ENCODE measurements around the gene PRDM15.

Gene PRDM15, protein sequence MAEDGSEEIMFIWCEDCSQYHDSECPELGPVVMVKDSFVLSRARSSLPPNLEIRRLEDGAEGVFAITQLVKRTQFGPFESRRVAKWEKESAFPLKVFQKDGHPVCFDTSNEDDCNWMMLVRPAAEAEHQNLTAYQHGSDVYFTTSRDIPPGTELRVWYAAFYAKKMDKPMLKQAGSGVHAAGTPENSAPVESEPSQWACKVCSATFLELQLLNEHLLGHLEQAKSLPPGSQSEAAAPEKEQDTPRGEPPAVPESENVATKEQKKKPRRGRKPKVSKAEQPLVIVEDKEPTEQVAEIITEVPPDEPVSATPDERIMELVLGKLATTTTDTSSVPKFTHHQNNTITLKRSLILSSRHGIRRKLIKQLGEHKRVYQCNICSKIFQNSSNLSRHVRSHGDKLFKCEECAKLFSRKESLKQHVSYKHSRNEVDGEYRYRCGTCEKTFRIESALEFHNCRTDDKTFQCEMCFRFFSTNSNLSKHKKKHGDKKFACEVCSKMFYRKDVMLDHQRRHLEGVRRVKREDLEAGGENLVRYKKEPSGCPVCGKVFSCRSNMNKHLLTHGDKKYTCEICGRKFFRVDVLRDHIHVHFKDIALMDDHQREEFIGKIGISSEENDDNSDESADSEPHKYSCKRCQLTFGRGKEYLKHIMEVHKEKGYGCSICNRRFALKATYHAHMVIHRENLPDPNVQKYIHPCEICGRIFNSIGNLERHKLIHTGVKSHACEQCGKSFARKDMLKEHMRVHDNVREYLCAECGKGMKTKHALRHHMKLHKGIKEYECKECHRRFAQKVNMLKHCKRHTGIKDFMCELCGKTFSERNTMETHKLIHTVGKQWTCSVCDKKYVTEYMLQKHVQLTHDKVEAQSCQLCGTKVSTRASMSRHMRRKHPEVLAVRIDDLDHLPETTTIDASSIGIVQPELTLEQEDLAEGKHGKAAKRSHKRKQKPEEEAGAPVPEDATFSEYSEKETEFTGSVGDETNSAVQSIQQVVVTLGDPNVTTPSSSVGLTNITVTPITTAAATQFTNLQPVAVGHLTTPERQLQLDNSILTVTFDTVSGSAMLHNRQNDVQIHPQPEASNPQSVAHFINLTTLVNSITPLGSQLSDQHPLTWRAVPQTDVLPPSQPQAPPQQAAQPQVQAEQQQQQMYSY

DNA sequence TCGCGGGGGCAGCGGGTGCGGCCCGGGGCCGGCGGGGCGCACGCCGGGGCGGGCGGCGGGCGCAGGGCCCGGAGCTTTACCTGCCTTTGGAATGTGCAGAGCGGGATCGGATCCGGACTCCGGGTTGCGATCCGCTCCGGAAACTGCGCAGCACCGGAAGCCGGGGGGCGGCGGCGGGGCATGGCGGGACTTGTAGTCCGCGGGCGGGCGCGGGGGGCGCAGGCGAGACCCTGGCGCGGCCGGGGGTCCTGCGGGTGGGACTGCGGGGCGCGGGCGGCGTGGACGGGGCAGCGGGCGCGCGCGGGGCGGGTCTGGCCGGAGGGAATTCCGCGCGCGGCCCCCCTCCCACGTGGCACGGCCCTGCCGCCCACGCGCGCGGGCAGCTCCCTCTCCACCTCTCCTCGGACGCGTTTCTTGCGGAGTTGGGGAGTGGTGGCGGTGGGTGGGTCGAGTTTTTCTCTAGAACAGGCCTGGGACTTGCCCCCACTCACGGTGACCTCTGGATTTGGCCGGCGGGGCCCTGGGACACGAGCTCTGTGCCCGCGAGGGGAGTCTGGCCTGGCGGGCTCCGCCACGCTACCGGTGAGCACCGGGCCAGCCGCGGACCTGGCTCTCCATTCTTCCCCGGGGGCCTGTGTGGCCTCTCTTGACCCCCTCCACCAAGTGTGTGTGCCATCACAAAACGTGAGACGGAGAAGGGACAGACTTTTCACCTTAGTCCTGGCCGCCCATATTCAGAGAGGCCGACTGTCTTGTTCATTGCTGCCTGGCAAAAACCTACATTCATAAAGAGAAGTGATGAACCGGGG lies at the start of gene PRDM15:
PRDM15 (minus strand) TSS at position 155 of the 809 bp plus-strand sequence. CDS start 18,981 bp downstream, outside the sequence.
- peak; percentile 45 for DNase-seq (ENCODE audit: low spot score)

DNA sequence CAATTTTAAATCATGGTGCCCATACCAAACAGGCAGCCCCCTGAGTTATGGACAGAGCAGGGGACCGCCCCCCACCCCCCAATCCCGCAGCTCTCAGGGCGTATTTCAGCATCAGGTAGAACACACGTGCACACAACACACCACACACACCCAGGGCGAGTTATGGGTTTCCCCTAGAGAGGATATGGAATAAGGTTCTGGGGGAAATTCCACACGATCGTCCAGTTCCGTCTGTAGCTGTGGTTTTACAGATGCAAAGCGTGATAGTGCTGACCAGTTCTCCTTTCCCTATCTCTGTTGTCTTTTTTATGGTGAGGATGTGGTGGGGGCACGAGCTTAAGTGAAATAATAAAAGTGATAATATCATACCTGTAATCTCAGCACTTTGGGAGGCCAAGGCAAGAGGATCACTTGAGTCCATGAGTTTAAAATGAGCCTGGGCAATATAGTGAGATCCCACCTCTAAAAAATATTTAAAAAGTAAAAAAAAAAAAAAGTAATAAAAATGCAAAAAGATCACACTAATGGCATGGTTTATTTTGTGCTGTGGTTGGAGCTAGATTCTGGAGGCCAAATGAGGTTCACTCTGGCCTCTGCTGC lies 49.6 kb upstream of the PRDM15 start:
- peak; percentile 62 for DNase-seq (ENCODE audit: low spot score)

DNA sequence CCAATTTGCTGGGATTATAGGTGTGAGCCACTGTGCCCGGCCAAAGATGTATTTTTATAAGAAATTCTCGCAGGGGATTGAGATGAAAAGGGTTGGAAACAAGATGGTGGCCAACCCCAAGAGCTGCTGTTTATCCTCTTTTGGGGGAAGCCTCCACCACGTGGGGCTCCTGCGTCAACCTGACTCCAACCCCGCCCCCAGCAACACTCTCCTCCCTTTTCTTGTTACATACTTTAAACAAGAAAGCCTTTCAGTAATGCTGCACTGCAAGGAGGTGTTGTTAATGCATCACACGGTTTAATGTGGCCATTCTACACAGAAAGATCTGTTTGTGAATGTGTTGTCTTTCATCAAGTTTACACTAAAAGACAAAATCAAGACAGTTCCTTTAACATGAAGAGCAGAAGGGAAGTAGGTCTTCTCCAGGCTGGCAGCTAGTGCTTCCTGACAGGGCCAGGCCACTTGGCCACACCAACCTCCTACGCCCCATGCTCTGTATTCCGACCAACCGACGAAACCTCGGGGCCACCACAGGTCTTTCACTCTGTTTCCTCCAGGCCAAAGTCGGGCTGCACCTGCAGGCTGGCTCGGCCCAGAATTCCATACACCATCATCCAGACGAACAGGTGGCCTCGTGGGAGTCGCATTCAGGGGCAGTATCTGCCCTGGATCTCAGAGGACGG lies 48.7 kb upstream of the PRDM15 start:
- DNase-seq (ENCODE audit: low spot score) = peak; percentile 49

DNA sequence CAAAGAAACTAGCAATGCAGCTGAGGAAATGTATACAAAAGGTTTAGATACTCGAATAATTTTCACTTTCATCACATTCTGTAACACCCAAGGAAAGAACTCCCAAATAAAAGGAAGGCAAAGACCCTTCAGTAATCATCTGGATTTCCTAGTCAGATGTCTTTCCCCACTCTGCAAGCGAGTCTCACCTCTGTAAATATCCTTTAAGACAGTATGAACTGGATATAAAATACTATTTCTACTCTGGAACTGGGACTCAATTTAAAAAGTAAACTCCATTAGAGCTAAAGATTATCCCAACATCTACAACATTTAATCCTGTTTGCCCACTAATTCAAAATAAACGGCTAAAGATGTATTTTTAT lies 47.6 kb upstream of the PRDM15 start:
- no peak for DNase-seq (ENCODE audit: low spot score)

DNA sequence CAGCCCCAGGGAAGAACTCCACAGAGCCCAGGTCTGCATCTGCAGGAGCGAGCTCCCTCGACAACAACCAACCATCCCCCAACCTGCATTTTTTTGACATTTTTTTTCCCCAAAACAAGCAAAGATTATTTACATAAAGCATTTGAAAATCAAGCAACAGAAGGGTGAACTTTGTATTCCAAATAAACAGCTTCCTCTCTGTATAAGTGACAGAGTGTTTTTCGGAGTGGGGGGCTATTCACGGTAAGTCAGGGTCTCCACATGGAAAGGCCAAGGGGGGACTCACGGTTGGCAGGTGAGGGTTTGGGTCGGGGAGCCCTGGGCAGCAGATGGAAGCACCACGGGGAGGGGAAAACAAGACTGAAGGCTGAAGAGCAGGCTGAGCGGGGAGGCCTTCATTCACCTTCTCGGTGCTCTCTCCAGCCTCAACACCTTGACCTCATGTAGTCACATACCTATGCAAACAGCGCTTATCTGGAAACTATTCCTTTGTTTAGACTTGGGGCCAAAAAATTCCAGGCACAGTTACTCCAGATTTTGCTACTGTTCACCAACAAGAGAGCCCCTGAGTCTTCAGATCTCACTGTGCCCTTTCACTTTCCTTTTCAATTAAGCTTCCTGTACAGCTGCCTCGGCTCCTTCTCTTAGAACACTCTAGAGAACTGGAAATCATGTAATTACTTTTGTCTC lies 47.1 kb upstream of the PRDM15 start:
- peak; percentile 83 for DNase-seq (ENCODE audit: low spot score)

DNA sequence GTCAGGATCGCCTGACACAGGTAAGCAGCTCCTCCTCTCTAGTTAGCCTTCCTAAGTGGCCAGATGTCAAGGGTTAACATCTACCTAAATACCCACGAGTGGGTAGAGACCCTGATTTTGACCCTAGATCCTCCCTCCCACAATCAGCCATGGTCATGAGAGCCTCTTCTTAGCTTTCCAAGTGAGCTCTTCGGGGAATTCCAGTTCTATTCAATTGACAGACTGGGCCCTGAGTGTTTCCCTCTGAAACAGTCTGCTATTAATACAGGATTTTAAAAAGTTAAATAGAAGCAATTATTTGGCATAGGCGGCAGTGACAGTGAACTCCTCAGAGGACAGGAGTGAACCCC lies 46.6 kb upstream of the PRDM15 start:
- peak; percentile 48 for DNase-seq (ENCODE audit: low spot score)

DNA sequence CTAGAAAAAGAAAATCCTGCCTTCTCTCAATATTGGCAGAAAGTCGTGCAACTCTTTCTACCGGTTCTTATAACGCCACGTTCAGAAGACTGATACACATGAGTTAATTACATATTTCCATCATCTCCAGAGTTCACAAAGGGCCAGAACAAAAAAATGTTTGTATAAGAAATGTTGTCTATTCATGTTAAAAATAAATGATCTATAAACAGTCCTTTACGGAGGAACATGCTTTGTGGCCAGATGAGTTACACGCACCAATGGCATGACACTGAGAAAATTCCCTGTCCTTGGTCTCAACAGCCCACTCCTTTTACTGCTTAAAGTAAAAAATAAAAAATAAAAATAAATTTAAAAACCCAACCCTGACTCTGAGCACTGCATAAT lies 45.2 kb upstream of the PRDM15 start:
- DNase-seq (ENCODE audit: low spot score) = no peak

DNA sequence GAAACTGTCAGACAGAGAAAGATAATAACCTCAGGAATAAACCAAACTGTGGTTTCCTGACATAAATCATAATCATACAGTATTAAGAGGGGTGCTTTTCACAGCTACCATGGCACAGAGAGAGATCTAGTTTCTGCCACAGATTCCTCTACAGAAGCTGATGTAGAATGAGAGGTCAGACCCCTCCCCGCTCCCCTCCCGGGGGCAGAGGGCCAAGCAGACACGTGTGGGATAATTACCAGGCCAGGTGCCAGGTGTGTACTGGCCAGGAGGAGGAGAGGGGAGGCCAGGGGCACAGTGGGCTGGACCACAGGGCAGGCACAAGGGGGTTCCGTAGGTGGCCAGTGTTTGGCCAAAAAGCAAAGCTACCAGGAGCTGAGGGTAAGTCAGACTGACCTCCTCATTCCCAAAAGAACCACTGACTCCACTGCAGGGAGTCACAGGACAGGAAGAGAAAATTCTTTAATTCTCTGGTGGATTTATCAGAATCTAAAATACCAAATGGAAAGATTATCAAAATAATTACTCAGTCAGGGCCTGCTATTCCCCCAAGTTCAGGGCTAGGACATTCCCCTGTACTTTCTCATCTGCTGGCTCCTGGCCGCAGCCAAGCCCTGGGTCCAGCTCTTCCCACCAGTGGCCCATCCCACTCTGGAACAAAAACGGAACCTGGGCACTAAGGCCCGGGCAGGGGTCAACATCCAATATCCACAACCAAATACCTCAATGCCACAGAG lies 44.7 kb upstream of the PRDM15 start:
- no peak for DNase-seq (ENCODE audit: low spot score)

DNA sequence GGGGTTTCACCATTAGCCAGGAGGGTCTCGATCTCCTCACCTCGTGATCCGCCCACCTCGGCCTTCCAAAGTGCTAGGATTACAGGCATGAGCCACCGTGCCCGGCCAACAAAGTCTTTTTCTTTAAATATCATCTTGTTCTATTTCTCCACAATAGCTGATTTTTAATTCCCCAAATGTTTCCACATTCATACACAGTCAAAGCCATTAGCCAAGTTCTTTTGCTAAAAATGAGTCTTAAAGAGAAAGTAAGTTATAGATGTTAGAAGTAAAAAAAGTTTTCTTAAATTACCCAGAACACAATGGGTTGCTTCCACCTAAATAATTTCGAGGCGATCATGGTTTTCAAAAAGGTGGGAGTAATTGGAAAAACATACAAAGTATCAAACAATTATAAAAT lies 44.0 kb upstream of the PRDM15 start:
- no peak for DNase-seq (ENCODE audit: low spot score)

DNA sequence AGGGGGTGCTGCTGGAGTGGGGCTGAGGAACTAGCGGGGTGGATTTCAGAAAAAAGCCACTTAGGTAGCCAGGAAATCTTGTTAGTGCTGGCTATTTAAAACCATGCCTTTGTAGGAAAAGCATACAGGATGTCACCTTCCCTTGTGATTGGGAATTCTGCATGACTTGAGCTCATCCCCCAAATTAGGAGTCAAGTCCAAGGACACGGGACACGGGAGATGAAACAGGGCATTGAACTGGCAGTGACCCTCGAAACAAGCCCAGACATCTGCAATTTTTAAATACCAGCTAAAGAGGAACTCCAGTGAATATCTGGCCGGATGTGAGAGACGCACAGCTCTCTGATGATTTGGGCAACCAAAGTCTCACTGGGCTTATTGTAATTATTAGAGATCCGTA lies 41.9 kb upstream of the PRDM15 start:
- DNase-seq (ENCODE audit: low spot score) = peak; percentile 48

DNA sequence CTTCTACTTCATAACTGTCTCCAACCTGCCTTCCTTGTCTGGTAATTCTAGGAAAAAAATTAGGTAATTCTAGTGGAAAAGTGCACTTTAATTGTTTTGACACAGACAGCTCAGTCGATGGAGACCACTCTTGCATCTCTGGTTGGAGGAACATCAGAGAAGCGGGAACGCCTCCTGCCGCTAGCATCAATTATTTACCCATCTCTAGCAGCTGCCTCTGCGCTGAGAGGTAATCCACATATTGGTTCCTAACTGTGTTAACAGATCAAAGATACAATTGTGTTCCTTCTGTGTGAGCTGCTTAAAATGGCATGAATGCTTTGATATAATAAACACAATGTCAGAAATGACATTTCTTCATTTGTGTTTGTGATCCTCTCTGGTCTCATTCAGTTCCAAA lies 41.3 kb upstream of the PRDM15 start:
- no peak for DNase-seq (ENCODE audit: low spot score)

DNA sequence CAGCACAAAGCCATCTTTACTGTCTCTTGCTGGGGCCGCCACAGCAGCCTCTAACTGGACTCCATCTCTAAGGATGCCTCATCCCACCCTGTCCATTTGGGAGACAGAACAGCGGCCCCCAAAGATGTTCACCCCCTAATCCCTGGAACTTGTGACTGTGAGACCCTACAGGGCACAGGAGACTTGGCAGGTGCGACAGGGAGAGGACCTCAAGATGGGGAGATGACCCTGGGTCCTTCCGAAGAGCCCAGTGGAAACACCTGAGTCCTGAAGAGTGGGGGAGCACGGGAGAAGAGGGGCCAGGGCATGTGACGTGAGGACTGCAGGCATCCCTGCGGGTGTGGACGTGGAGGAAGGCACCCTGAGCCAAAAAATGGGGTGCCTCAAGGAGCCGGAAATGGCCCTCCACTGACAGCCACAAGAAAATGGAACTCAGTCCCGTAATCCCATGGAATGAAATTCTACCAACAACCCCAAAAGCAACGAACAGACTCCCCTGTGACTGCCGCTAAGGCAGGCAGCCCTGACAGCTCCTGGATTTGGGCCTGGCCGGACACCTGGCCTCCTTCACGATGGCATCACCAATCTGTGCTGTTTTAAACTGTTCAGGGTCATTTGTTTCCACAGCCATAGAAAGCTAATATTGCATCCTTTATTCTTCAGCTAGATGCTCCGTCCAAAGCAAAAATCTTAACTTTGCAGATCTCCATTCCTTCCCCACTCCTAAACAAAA lies 40.7 kb upstream of the PRDM15 start:
- no peak for DNase-seq (ENCODE audit: low spot score)

DNA sequence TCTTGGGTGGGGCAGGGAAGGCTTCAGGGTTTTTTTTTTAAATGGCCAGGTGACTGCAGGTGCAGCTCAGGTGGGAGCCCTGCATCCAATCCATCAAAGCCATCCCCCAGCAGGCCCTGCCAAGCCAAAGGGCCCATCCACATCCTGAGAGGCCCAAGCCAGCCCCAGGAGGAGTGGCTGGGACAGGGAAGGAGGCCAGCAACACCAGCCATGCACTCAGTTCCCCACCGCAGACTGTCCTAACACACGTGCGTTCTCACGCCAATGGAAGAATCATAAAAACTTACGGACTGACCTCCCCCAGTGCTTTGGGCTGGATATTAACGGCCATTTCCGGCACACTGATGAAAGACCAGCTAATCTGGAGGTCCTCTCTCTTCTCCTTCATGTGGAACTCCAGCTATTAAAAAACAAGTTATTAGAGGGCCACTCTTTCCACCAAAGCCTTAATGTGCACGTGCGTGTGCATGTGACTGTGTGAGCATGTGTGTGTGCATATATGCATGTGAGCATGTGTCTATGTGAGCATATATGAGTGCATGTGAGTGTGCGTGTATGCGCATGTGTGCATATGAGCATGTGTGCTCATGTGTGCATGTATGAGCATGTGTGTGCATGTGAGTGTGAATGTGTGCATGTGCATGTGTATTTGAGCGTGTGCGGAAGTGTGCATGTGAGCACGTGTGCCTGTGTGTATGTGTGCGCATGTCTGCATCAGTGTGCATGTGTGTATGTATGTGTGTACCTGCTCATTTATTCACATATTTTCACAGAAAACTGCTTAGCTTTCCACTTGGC lies 39.6 kb upstream of the PRDM15 start:
- no peak for DNase-seq (ENCODE audit: low spot score)

DNA sequence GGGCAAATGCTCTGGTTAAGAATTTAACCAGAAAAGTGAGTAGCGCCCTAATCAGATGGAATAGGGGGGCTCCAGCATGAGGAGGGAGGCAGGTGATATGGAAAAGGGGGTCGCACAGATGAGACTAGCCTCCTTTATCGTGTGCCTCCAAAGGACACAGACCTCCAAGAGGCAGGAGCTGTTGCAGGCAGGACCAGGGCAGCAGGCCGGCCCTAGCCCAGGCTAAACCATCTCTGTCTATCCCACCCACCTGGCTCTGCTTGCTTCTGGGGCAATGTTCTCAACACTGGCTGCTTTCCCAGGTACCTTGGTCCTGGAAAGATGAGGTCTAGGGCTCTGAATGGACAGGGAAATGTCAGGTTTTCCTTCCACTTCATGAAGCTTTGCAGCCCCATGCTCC lies 38.4 kb upstream of the PRDM15 start:
- DNase-seq (ENCODE audit: low spot score) = no peak

DNA sequence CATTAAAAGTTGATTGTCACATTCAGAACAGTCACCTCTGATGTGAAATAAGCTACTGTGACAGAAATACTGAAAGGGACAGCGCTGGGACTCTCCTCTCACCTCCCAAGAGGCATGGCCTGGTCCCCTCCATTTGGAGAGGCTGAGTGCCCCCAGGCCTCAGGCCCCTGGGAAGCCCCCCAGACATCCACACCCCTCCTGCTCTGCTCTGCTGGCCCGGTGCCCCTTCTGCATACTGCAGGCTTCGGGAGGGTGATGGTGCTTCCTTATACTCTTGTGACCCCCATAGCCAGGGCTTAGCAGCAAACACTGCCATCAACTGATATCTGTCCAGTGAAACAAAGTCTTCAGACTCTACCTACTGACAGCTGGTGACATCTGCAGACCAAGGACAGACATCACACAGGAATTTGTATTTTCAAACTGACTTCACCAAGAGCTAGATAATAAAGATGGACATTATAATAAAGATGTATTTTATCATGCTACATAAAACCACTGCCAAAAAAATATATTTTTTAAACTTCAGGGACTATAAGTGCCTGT lies 37.8 kb upstream of the PRDM15 start:
- DNase-seq (ENCODE audit: low spot score) = no peak

DNA sequence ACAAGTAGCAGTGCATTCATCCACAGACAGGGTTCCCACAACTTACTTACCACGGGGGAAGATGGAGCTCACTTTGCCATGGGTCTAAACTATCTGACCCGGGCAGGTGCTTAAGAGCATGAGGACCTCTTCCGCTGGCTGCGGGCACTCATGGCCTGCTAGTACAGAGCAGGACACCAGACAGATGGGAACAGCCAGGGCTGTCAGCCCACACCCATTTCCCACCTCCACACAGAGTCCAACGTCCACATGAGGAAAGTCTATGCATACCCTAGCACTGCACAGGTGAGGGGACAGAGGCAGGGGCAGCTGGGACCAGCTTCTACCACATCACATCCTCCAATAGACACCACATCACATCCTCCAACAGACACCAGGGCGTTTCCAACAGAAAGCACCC lies 35.8 kb upstream of the PRDM15 start:
- no peak for DNase-seq (ENCODE audit: low spot score)

DNA sequence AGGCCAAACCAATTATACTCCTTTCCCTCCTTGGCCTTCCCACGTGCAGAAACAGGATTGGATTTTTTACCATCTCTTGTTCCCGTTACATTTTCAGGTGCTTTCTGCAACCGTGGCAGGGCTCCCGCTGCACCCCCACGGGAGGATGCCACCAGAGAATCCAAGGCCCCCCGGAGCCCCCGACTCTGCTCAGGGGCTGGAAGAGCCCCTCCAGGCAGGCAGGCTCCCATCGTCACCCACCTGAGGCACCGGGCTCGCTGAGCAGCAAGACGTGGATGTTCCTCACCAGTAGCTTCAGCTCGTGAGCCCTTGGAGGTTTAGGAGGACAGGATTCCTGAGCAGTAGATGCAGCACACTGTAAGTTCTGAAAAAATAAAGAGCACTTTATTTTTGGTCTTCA lies 35.2 kb upstream of the PRDM15 start:
- DNase-seq (ENCODE audit: low spot score) = no peak

DNA sequence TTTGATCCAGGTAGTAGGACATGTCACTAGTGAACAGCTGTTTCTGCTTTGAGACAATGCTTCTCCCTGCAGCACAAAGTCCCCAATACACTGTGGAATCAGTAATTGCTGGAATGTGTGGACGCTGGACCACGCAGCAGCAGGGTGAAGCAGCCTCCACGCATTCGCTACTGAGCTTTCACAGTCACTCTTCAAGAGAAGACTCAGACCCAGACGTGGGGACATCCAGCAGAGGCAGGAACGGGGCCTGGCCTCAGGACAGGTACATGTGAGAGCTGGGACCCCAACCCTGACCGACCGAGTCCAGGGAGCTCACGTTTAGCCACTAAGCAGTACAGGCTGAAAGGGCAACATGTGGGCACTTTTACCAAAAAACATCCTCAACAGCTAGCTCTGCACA lies 34.1 kb upstream of the PRDM15 start:
- DNase-seq (ENCODE audit: low spot score) = no peak
